ENCODE measurements around the gene ZKSCAN7. TPM values are rescaled to one million over a fixed set of nuclear protein-coding genes. Genes with fewer than 3 reads are reported as not detected.
A peak's percentile ranks its signal among the peaks of the same experiment; 100 is the strongest.

ZKSCAN7 gene
- total RNA-seq, 1 donor from 2014 or later: 7.0 TPM

DNA sequence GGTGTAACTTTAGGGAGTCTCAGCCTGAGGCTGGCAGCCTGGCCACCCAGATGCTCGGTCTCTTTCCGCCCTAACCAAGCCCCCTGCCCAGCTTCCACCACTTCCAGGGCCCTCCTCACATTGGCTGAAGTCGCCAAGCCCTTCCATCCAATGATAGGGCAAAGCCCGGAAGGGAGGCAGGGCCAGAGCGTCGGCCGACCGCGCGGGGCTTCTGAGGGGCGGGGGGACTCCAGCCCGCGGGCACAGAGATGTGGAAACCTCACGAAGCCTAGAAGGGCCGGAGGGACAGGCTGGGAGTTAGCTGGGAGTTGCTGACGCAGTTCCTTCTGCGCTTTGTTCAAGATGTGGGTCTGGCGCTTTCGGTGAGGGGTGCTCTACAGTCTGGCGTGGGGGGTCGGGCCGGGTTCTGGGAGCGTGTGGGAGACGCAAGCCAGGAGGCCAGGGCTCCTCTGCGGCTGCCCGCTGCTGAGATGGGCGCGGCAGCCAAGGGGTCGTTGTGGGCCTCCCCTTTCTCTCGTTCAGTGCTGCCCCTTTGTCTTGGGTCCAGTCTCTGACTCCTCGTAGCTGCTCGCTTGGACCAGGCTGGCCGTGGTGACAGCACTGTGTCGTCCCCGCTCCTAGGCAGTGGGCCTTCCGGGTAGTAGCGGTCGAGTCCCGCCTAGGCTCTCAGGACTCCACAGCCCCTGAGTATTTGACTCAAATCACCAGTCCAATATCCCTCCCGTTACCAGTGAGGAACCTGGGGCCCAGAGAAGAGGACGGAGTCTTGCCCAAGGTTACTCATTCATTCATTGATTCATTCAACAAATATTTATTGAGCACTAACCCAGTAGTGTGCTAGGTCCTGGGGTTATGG lies 29.9 kb downstream of the ZKSCAN7 start, which contains the start of gene ZNF660:
TSS of gene ZNF660 (plus strand) at position 319 of the 856 bp plus-strand sequence. CDS start 9,230 bp downstream, outside the sequence.
- Mint-ChIP-seq H3K36me3 (ENCODE audit: low read depth) (peaks cover 23% of the 10 kb centered on the region), H3K4me1 (ENCODE audit: low read depth) (peaks cover 24% of the 10 kb centered on the region), H3K9me3 (ENCODE audit: low read depth) (peaks cover 8% of the 10 kb centered on the region), H3K4me3 (ENCODE audit: unreplicated experiment) (peak within 1 kb of the TSS; percentile 87), H3K27me3 (ENCODE audit: low read depth) (no peaks in the 10 kb centered on the region), H3K27ac (ENCODE audit: unreplicated experiment) (peak within 1 kb of the TSS; percentile 93)
- TF ChIP-seq, protein P1, sequence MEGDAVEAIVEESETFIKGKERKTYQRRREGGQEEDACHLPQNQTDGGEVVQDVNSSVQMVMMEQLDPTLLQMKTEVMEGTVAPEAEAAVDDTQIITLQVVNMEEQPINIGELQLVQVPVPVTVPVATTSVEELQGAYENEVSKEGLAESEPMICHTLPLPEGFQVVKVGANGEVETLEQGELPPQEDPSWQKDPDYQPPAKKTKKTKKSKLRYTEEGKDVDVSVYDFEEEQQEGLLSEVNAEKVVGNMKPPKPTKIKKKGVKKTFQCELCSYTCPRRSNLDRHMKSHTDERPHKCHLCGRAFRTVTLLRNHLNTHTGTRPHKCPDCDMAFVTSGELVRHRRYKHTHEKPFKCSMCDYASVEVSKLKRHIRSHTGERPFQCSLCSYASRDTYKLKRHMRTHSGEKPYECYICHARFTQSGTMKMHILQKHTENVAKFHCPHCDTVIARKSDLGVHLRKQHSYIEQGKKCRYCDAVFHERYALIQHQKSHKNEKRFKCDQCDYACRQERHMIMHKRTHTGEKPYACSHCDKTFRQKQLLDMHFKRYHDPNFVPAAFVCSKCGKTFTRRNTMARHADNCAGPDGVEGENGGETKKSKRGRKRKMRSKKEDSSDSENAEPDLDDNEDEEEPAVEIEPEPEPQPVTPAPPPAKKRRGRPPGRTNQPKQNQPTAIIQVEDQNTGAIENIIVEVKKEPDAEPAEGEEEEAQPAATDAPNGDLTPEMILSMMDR (IDR thresholded peaks at IDR 0.05): no peak
- no peak for DNase-seq (ENCODE audit: low spot score)

DNA sequence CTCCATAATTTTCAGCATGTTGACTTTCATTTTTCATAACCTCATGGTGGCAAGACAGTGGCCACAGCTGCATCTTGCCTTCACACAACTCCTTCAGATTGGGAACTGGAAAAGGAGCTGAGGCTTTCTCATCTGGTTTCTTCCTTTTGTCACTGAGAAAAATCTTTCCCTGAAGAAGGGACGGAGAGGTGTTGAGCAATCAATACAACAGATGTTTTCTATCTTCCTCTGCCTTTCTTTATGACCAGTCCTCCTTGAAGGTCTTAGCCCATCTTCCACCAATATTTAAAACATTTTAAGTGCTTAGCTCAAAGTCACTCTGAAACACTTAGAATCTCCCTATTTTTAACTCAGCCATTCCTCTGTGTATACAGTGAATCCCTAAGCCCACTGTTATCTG lies 41.6 kb downstream of the ZKSCAN7 start:
- TF ChIP-seq, protein P1 (IDR thresholded peaks at IDR 0.05): no peak
- Mint-ChIP-seq H3K9me3 (ENCODE audit: low read depth) (peaks cover 56% of the 10 kb centered on the region), H3K4me1 (ENCODE audit: low read depth) (no peaks in the 10 kb centered on the region), H3K36me3 (ENCODE audit: low read depth) (peaks cover 61% of the 10 kb centered on the region), H3K4me3 (ENCODE audit: unreplicated experiment) (no peak overlapping the region), H3K27ac (ENCODE audit: unreplicated experiment) (no peak overlapping the region), H3K27me3 (ENCODE audit: low read depth) (no peaks in the 10 kb centered on the region)
- DNase-seq (ENCODE audit: low spot score): no peak

DNA sequence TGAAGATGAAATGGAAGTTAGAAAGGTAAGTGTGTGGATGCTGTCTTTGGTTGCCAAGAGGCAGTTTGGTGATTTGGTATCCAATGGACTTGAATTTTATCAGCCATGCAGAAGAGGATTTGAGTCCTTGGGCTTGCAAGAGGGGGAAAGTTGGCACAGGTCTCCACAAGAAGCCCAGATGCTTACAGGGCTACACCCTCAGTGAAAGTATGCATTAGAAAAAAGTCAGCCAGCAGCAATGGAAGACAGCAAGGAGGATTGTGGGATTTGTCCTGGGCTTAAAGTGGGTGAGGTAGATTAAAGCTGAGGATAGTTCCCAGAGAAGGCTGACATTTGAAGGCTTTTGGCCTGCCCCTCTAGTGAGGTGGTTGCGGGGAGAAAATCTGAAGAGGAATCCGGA lies 46.8 kb downstream of the ZKSCAN7 start:
- TF ChIP-seq, protein P1 (IDR thresholded peaks at IDR 0.05): no peak
- Mint-ChIP-seq H3K36me3 (ENCODE audit: low read depth) (peaks cover 35% of the 10 kb centered on the region), H3K4me3 (ENCODE audit: unreplicated experiment) (no peak overlapping the region), H3K9me3 (ENCODE audit: low read depth) (peaks cover 49% of the 10 kb centered on the region), H3K27ac (ENCODE audit: unreplicated experiment) (no peak overlapping the region), H3K4me1 (ENCODE audit: low read depth) (no peaks in the 10 kb centered on the region), H3K27me3 (ENCODE audit: low read depth) (no peaks in the 10 kb centered on the region)
- no peak for DNase-seq (ENCODE audit: low spot score)

DNA sequence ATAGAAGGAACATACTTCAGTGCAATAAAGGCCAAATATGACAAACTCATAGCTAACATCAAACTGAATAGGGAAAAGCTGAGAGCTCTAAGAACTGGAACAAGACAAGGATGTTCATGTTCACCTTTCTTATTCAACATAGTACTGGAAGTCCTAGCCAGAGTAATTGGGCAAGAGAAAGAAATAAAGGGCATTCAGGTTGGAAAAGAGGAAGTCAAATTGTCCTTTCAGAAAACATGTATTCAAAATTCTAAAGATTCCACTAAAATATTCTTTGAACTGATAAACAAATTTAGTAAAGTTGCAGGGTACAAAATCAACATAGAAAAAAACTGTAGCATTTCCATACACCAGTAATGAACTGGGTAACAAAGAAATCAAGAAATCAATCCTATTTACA lies 57.7 kb downstream of the ZKSCAN7 start:
- H3K9me3 Mint-ChIP-seq (ENCODE audit: low read depth): peaks cover 21% of the 10 kb centered on the region
- no peaks in the 10 kb centered on the region for H3K27me3 Mint-ChIP-seq (ENCODE audit: low read depth)
- no peak overlapping the region for H3K4me3 Mint-ChIP-seq (ENCODE audit: unreplicated experiment)
- TF ChIP-seq, protein P1 (IDR thresholded peaks at IDR 0.05): no peak
- no peak for DNase-seq (ENCODE audit: low spot score)
- no peak overlapping the region for H3K27ac Mint-ChIP-seq (ENCODE audit: unreplicated experiment)
- peaks cover 11% of the 10 kb centered on the region for H3K36me3 Mint-ChIP-seq (ENCODE audit: low read depth)
- H3K4me1 Mint-ChIP-seq (ENCODE audit: low read depth): no peaks in the 10 kb centered on the region

Other genes with a start within 250 kb of the ZKSCAN7 start
- gene TCAIM, start 216.4 kb upstream of the ZKSCAN7 start, total RNA-seq: 19.3 to 36.3 TPM (median 24.1 TPM) in 3 replicates
- gene ZNF445, start 77.5 kb upstream of the ZKSCAN7 start, total RNA-seq: 17.5 to 22.8 TPM (median 20.4 TPM) in 3 replicates
- 5.3 to 9.4 TPM (median 5.4 TPM) in 3 replicates for gene ZNF660, start 29.8 kb downstream of the ZKSCAN7 start, total RNA-seq
- gene ZNF197, start 69.8 kb downstream of the ZKSCAN7 start, total RNA-seq: 15.9 to 20.2 TPM (median 16.6 TPM) in 3 replicates
- gene ZNF35, start 93.5 kb downstream of the ZKSCAN7 start, total RNA-seq: 10.5 to 15.3 TPM (median 14.8 TPM) in 3 replicates
- not detected in 3 replicates for gene ZNF502, start 157.5 kb downstream of the ZKSCAN7 start, total RNA-seq
- 1.7 to 4.1 TPM (median 1.8 TPM) in 3 replicates for gene ZNF501, start 174.4 kb downstream of the ZKSCAN7 start, total RNA-seq
- 23.8 to 39.4 TPM (median 25.8 TPM) in 3 replicates for gene KIAA1143, start 206.4 kb downstream of the ZKSCAN7 start, total RNA-seq
- 2.2 to 2.7 TPM (median 2.5 TPM) in 3 replicates for gene KIF15, start 206.6 kb downstream of the ZKSCAN7 start, total RNA-seq